Endothelial cell of umbilical vein (primary cell): ENCODE data around the gene RNU6-8.

Source experiments
- EZH2 ChIP-seq: IDR thresholded peaks from 2 replicates; pipeline ENCODE4 v1.6.1; 2012; ENCODE audit warnings: borderline replicate concordance, low read depth, mild to moderate bottlenecking, moderate library complexity, low read length, inconsistent platforms; ENCODE audit not compliant: severe bottlenecking
- JUN ChIP-seq: IDR thresholded peaks from 2 replicates; pipeline ENCODE4 v1.6.1; 2011; ENCODE audit warnings: borderline replicate concordance, low read depth; ENCODE audit not compliant: insufficient read length, insufficient read depth
- MYC ChIP-seq: IDR thresholded peaks from one replicate; pipeline ENCODE4 v1.6.1; 2011; ENCODE audit warnings: mild to moderate bottlenecking, low read depth, low read length
- POLR2A ChIP-seq: IDR thresholded peaks from 2 replicates; pipeline ENCODE4 v1.6.1; 2012; ENCODE audit warnings: low read depth, mild to moderate bottlenecking, control low read depth, low read length
- POLR2AphosphoS5 ChIP-seq: IDR thresholded peaks from 2 replicates; pipeline ENCODE4 v1.6.1; 2012; ENCODE audit warnings: low read depth, mild to moderate bottlenecking, control low read depth, low read length, moderate library complexity; ENCODE audit not compliant: insufficient read depth
- TF ChIP-seq, protein P1 (sequence below), 2 donors: IDR thresholded peaks; 1 replicate in 1 of 2; 2 replicates in 1 of 2; pipeline ENCODE4 v1.5.1; 2011; ENCODE audit warnings: low read length in 2 of 2, mild to moderate bottlenecking in 2 of 2, moderate library complexity in 2 of 2, control low read depth in 1 of 2, inconsistent platforms in 1 of 2, low read depth in 1 of 2; ENCODE audit not compliant: insufficient read depth in 1 of 2; ENCODE audit errors: extremely low read depth in 1 of 2
- TF ChIP-seq, protein P2 (sequence below): IDR thresholded peaks from 2 replicates; pipeline ENCODE4 v1.6.1; 2011; ENCODE audit not compliant: insufficient read depth, insufficient read length

DNA sequence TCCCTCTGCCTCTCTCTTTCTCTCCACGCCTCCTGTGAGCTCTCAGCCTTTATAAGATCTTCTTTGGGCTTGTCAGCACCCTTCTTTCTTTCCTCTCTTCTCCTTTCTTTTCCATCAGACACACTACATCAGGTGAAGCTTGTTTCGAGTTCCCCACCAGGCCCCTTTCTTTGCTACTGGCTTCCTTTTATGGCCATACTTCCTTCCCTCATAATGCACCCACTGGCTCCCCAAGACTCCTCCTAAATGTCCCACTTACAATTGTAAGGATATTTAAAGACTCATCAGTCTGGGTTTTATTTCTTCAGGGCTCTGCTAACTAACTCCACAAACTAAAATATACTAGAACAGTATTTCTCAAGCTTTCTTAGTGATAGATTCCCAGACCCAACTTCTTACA lies 3.5 kb upstream of the RNU6-8 start:
- TF ChIP-seq, protein P1, sequence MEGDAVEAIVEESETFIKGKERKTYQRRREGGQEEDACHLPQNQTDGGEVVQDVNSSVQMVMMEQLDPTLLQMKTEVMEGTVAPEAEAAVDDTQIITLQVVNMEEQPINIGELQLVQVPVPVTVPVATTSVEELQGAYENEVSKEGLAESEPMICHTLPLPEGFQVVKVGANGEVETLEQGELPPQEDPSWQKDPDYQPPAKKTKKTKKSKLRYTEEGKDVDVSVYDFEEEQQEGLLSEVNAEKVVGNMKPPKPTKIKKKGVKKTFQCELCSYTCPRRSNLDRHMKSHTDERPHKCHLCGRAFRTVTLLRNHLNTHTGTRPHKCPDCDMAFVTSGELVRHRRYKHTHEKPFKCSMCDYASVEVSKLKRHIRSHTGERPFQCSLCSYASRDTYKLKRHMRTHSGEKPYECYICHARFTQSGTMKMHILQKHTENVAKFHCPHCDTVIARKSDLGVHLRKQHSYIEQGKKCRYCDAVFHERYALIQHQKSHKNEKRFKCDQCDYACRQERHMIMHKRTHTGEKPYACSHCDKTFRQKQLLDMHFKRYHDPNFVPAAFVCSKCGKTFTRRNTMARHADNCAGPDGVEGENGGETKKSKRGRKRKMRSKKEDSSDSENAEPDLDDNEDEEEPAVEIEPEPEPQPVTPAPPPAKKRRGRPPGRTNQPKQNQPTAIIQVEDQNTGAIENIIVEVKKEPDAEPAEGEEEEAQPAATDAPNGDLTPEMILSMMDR (IDR thresholded peaks at IDR 0.05; ENCODE audit: extremely low read depth in 1 of 2, insufficient read depth in 1 of 2, low read depth in 1 of 2, low read length in 2 of 2): no peak
- TF ChIP-seq POLR2A: no peak
- no peak for TF ChIP-seq JUN
- TF ChIP-seq EZH2: no peak
- no peak for TF ChIP-seq POLR2AphosphoS5
- TF ChIP-seq, protein P2, sequence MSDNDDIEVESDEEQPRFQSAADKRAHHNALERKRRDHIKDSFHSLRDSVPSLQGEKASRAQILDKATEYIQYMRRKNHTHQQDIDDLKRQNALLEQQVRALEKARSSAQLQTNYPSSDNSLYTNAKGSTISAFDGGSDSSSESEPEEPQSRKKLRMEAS: no peak
- TF ChIP-seq MYC: no peak
